OCI-LY1 (cell line): ENCODE measurements around the gene GMFB.

Source experiments
- H2AFZ ChIP-seq: fragments of 200-600 bp; sonication (generic), shearing (Covaris generic); 2 replicates; pipeline ENCODE4 v1.6.0; 2014; ENCODE audit warnings: antibody characterized with exemption, mild to moderate bottlenecking, low read length
- H3F3A ChIP-seq: fragments of 200-600 bp; sonication (generic), shearing (Covaris generic); 2 replicates; pipeline ENCODE4 v1.6.0; 2014; ENCODE audit warnings: mild to moderate bottlenecking, antibody characterized with exemption, low read length, moderate library complexity; ENCODE audit not compliant: insufficient read depth
- H3K27ac ChIP-seq: fragments of 200-600 bp; sonication (generic); 2 replicates; pipeline ENCODE4 v1.5.1; 2014; ENCODE audit warnings: low read length, mixed run types, mild to moderate bottlenecking, low read depth; ENCODE audit not compliant: poor library complexity, severe bottlenecking
- H3K27me3 ChIP-seq: fragments of 200-600 bp; sonication (generic); 2 replicates; pipeline ENCODE4 v1.6.0; 2014; ENCODE audit warnings: antibody characterized with exemption, mild to moderate bottlenecking, low read length, moderate library complexity; ENCODE audit not compliant: insufficient read depth
- H3K36me3 ChIP-seq: fragments of 200-600 bp; sonication (generic); 2 replicates; pipeline ENCODE4 v1.6.1; 2014; ENCODE audit warnings: mild to moderate bottlenecking, antibody characterized with exemption, low read length, moderate library complexity, mixed read lengths; ENCODE audit not compliant: insufficient read depth
- H3K4me1 ChIP-seq: fragments of 200-600 bp; sonication (generic); 2 replicates; pipeline ENCODE4 v1.5.1; 2014; ENCODE audit warnings: mild to moderate bottlenecking, low read length, moderate library complexity; ENCODE audit not compliant: insufficient read depth, severe bottlenecking
- H3K4me2 ChIP-seq: fragments of 200-600 bp; sonication (generic), shearing (Covaris generic); 2 replicates; pipeline ENCODE4 v1.6.1; 2014; ENCODE audit warnings: low read length
- H3K4me3 ChIP-seq: fragments of 200-600 bp; sonication (generic); 2 replicates; pipeline ENCODE4 v1.5.1; 2014; ENCODE audit warnings: low read length, low read depth, mild to moderate bottlenecking, mixed read lengths; ENCODE audit not compliant: poor library complexity, severe bottlenecking
- H3K79me2 ChIP-seq: fragments of 200-600 bp; shearing (Covaris generic); 2 replicates; pipeline ENCODE4 v1.6.1; 2016; ENCODE audit warnings: mixed run types, low read length, mixed read lengths; ENCODE audit not compliant: insufficient read depth
- H3K9ac ChIP-seq: fragments of 200-600 bp; sonication (generic), shearing (Covaris generic); 2 replicates; pipeline ENCODE4 v1.6.1; 2014; ENCODE audit warnings: mild to moderate bottlenecking, low read length, mixed read lengths
- H3K9me2 ChIP-seq: fragments of 200-600 bp; sonication (generic), shearing (Covaris generic); 2 replicates; pipeline ENCODE4 v1.6.1; 2014; ENCODE audit warnings: low read depth, mild to moderate bottlenecking, low read length, mixed read lengths
- H3K9me3 ChIP-seq: fragments of 200-600 bp; shearing (Covaris generic); 2 replicates; pipeline ENCODE4 v1.6.1; 2014; ENCODE audit warnings: low read length, mixed read lengths
- H4K20me1 ChIP-seq: fragments of 200-600 bp; sonication (generic), shearing (Covaris generic); 2 replicates; pipeline ENCODE4 v1.6.0; 2016; ENCODE audit warnings: mild to moderate bottlenecking, low read length; ENCODE audit not compliant: insufficient read depth
- EZH2 ChIP-seq: fragments of 200-600 bp; sonication (generic), shearing (Covaris generic); IDR thresholded peaks from 2 replicates; pipeline ENCODE4 v1.8.0; 2017; ENCODE audit warnings: borderline replicate concordance, mixed run types, mild to moderate bottlenecking, antibody characterized with exemption, low read length, moderate library complexity, mixed read lengths
- TF ChIP-seq, protein P1 (sequence below): fragments of 200-600 bp; sonication (generic), shearing (Covaris generic); IDR thresholded peaks from 2 replicates; pipeline ENCODE4 v1.5.1; 2017; ENCODE audit warnings: mild to moderate bottlenecking, antibody characterized with exemption, low read length, moderate library complexity, mixed read lengths

GMFB gene

DNA sequence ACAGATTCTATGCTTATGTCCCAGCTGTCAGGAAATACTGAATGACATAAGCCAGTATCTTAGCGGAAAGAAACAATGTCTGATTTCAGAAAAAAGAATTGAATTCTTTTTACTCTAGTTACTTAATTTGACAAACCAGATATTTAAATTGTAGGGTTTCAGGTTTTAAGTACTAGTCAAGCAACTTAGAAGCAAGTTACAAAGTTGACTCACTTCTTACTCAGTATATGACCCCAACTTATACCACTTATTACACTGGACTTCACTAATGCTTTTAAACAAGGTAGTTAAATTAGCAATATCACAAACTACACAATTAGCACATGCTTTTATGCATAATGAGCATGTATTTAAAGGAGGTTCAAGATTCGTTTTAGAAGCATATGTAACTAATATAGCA lies 7.1 kb downstream of the GMFB start:
- Histone ChIP-seq H3K4me1 (peaks cover 22% of the 10 kb centered on the region), H3K9me3 (no peaks in the 10 kb centered on the region), H3K36me3 (peaks cover 38% of the 10 kb centered on the region), H3K9me2 (no peaks in the 10 kb centered on the region), H3K4me3 (no peak overlapping the region), H2AFZ (no peak overlapping the region), H3K27me3 (no peaks in the 10 kb centered on the region), H4K20me1 (no peaks in the 10 kb centered on the region), H3K79me2 (peaks cover 28% of the 10 kb centered on the region), H3K27ac (no peak overlapping the region), H3K9ac (no peak overlapping the region), H3F3A (peaks cover 5% of the 10 kb centered on the region; the same call in 1 of the 2 replicates), H3K4me2 (no peak overlapping the region)
- TF ChIP-seq, protein P1, sequence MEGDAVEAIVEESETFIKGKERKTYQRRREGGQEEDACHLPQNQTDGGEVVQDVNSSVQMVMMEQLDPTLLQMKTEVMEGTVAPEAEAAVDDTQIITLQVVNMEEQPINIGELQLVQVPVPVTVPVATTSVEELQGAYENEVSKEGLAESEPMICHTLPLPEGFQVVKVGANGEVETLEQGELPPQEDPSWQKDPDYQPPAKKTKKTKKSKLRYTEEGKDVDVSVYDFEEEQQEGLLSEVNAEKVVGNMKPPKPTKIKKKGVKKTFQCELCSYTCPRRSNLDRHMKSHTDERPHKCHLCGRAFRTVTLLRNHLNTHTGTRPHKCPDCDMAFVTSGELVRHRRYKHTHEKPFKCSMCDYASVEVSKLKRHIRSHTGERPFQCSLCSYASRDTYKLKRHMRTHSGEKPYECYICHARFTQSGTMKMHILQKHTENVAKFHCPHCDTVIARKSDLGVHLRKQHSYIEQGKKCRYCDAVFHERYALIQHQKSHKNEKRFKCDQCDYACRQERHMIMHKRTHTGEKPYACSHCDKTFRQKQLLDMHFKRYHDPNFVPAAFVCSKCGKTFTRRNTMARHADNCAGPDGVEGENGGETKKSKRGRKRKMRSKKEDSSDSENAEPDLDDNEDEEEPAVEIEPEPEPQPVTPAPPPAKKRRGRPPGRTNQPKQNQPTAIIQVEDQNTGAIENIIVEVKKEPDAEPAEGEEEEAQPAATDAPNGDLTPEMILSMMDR, result no peak
- TF ChIP-seq EZH2, result no peak

- peaks cover 5% of the 10 kb centered on the region; the same call in 1 of the 2 replicates for H3F3A ChIP-seq
- no peaks in the 10 kb centered on the region for H3K27me3 ChIP-seq
- no peaks in the 10 kb centered on the region for H4K20me1 ChIP-seq
- H3K27ac ChIP-seq, result no peak overlapping the region
- H3K4me1 ChIP-seq, result peaks cover 22% of the 10 kb centered on the region
- no peaks in the 10 kb centered on the region for H3K9me2 ChIP-seq
- H3K9me3 ChIP-seq, result no peaks in the 10 kb centered on the region
- TF ChIP-seq EZH2, result no peak
- TF ChIP-seq, protein P1, result no peak
- H2AFZ ChIP-seq, result no peak overlapping the region
- H3K79me2 ChIP-seq, result peaks cover 21% of the 10 kb centered on the region
- no peak overlapping the region for H3K4me3 ChIP-seq
- peaks cover 45% of the 10 kb centered on the region for H3K36me3 ChIP-seq
- no peak overlapping the region for H3K4me2 ChIP-seq
- H3K9ac ChIP-seq, result no peak overlapping the region
Measured at GRCh38 chr14:54480830-54481562, 7.8 kb downstream of the GMFB start.

- Histone ChIP-seq H3K4me3 (no peak overlapping the region), H3K27me3 (no peaks in the 10 kb centered on the region), H3F3A (peaks cover 5% of the 10 kb centered on the region; the same call in 1 of the 2 replicates), H3K79me2 (peaks cover under 1% of the 10 kb centered on the region; the same call in 1 of the 2 replicates), H3K9me3 (no peaks in the 10 kb centered on the region), H3K9me2 (no peaks in the 10 kb centered on the region), H3K9ac (no peak overlapping the region), H3K4me1 (peaks cover 9% of the 10 kb centered on the region), H3K27ac (no peak overlapping the region), H3K36me3 (peaks cover 52% of the 10 kb centered on the region), H3K4me2 (no peak overlapping the region), H4K20me1 (no peaks in the 10 kb centered on the region), H2AFZ (no peak overlapping the region)
- TF ChIP-seq, protein P1, result no peak
- no peak for TF ChIP-seq EZH2
Measured at GRCh38 chr14:54478636-54479215, 10.1 kb downstream of the GMFB start.
